K562 (cell line): Measurements from ENCODE around the gene ERGIC1. TPM values are rescaled to one million over a fixed set of nuclear protein-coding genes. Genes with fewer than 3 reads are reported as not detected.

ENCODE experiments used
- ATAC-seq: fragments of 200-7000 bp; cut with Tn5 transposase; 3 replicates; pipeline ENCODE4 v1.9.1; 2020; ENCODE audit warnings: moderate library complexity
- BruUV-seq: library from RNA; stranded (reverse); fragments of 400-500 nt; replicated peaks from 2 replicates; lab custom pipeline; 2021; lab: Mats Ljungman, UMichigan
- CTCF ChIA-PET: fragments of 300-600 bp; formaldehyde crosslinking; extraction: SDS; loops from one replicate; lab custom pipeline; 2021; ENCODE audit warnings: low intra/inter-chr PET ratio; lab: Yijun Ruan, JAX
- POLR2A ChIA-PET: fragments of 300-600, 350-650 bp; sonication (Branson Sonifier 250); formaldehyde crosslinking; extraction: SDS; loops from one replicate; lab custom pipeline; 2021; ENCODE audit warnings: antibody characterized with exemption, inconsistent platforms; lab: Yijun Ruan, JAX
- DNase-seq, 4 experiments: peaks; one replicate each; pipeline versions ENCODE4 v3.0.0 to v3.0.0-alpha.2; 2011 to 2018; ENCODE audit warnings: low spot score in 3 of 4, mixed read lengths in 3 of 4; ENCODE audit errors: extremely low read depth in 1 of 4
- FAIRE-seq: peaks from 2 replicates; lab custom pipeline; 2011; peaks lifted over from hg19 to GRCh38; lab: Jason Lieb, UNC
- H2AFZ ChIP-seq: 2 replicates; pipeline ENCODE4 v1.6.0; 2011; ENCODE audit warnings: low read depth, low read length, control low read depth, inconsistent platforms
- H3K27ac ChIP-seq: fragments of 200-600 bp; 3 replicates; pipeline ENCODE4 v1.8.0; 2011; ENCODE audit warnings: low read depth, mild to moderate bottlenecking, control low read depth, inconsistent platforms, low read length, moderate library complexity, mixed read lengths; ENCODE audit errors: extremely low read depth
- H3K27me3 ChIP-seq, 2 experiments: fragments of 300-600 bp in 1 of 2; 2 replicates in 1 of 2; 3 replicates in 1 of 2; pipeline versions ENCODE4 v1.6.0 to v1.8.0; 2011; ENCODE audit warnings: inconsistent platforms in 2 of 2, low read length in 2 of 2, mild to moderate bottlenecking in 1 of 2, mixed read lengths in 1 of 2, moderate library complexity in 1 of 2; ENCODE audit not compliant: control insufficient read depth in 2 of 2, insufficient read depth in 2 of 2
- H3K36me3 ChIP-seq: fragments of 300-600 bp; 3 replicates; pipeline ENCODE4 v1.8.0; 2011; ENCODE audit warnings: mild to moderate bottlenecking, low read length, inconsistent platforms; ENCODE audit not compliant: control insufficient read depth, insufficient read depth
- H3K4me1 ChIP-seq, 2 experiments: fragments of 200-600 bp in 1 of 2; replicated peaks in 1 of 2; 2 replicates in 1 of 2; 3 replicates in 1 of 2; pipeline versions ENCODE4 v1.5.1 to v1.8.0; 2011; ENCODE audit warnings: inconsistent platforms in 2 of 2, low read length in 2 of 2, mild to moderate bottlenecking in 1 of 2, mixed read lengths in 1 of 2, moderate library complexity in 1 of 2; ENCODE audit not compliant: control insufficient read depth in 2 of 2, insufficient read depth in 2 of 2
- H3K4me2 ChIP-seq: 2 replicates; pipeline ENCODE4 v1.6.1; 2011; ENCODE audit warnings: low read length, control low read depth, inconsistent platforms, mixed read lengths; ENCODE audit not compliant: insufficient read depth
- H3K4me3 ChIP-seq: fragments of 200-600 bp; sonication (generic), shearing (Covaris generic); 2 replicates; pipeline ENCODE4 v1.5.1; 2016; ENCODE audit warnings: control low read depth, inconsistent platforms
- H3K79me2 ChIP-seq: fragments of 200-600 bp; 3 replicates; pipeline ENCODE4 v1.8.0; 2011; ENCODE audit warnings: low read length, inconsistent platforms; ENCODE audit not compliant: control insufficient read depth, insufficient read depth
- H3K9ac ChIP-seq, 2 experiments: 2 replicates each; pipeline versions ENCODE4 v1.6.0 to v1.6.1; 2011; ENCODE audit warnings: low read depth in 2 of 2, low read length in 2 of 2, control low read depth in 1 of 2, inconsistent platforms in 1 of 2, mild to moderate bottlenecking in 1 of 2, mixed read lengths in 1 of 2; ENCODE audit not compliant: insufficient read depth in 1 of 2
- H3K9me1 ChIP-seq: one replicate; pipeline ENCODE4 v1.6.0; 2011; ENCODE audit warnings: inconsistent platforms, mild to moderate bottlenecking, low read length, moderate library complexity; ENCODE audit not compliant: control insufficient read depth, insufficient read depth
- H3K9me3 ChIP-seq: replicated peaks from 2 replicates; pipeline ENCODE4 v1.5.1; 2011; ENCODE audit warnings: low read depth, low read length, inconsistent platforms; ENCODE audit not compliant: control insufficient read depth, insufficient read depth
- H4K20me1 ChIP-seq: replicated peaks from 2 replicates; pipeline ENCODE4 v1.6.1; 2011; ENCODE audit warnings: low read length, inconsistent platforms, mixed read lengths; ENCODE audit not compliant: control insufficient read depth, insufficient read depth
- ASH1L ChIP-seq: fragments of 450-650 bp; IDR thresholded peaks from 2 replicates; pipeline ENCODE4 v1.6.1; 2018; ENCODE audit warnings: borderline replicate concordance, mild to moderate bottlenecking, low read depth; ENCODE audit not compliant: partially characterized antibody
- CBX8 ChIP-seq: fragments of 200-600 bp; sonication (generic); IDR thresholded peaks from 2 replicates; pipeline ENCODE4 v1.6.1; 2012; ENCODE audit warnings: borderline replicate concordance, mixed run types, low read depth, mild to moderate bottlenecking, moderate library complexity, mixed read lengths, low read length, control low read depth, inconsistent platforms; ENCODE audit not compliant: poor library complexity, severe bottlenecking; ENCODE audit errors: extremely low read depth
- CCAR2 ChIP-seq: fragments of 200-400 bp; formaldehyde crosslinking; IDR thresholded peaks from 2 replicates; pipeline ENCODE4 v1.6.1; 2017; ENCODE audit warnings: mild to moderate bottlenecking, low read depth, low read length
- KDM1A ChIP-seq, 2 experiments: fragments of 450-650 bp; IDR thresholded peaks; 2 replicates each; pipeline ENCODE4 v1.6.1; 2016; ENCODE audit warnings: mild to moderate bottlenecking in 2 of 2
- MAFF ChIP-seq: IDR thresholded peaks from 2 replicates; pipeline ENCODE4 v1.6.1; 2012; ENCODE audit warnings: low read length, improper control_type of control experiment
- RBM25 ChIP-seq: fragments of 200-400 bp; formaldehyde crosslinking; IDR thresholded peaks from 2 replicates; pipeline ENCODE4 v1.6.1; 2018; ENCODE audit warnings: low read length, low read depth, moderate library complexity; ENCODE audit not compliant: severe bottlenecking
- SETDB1 ChIP-seq: IDR thresholded peaks from one replicate; pipeline ENCODE4 v1.6.1; 2012; ENCODE audit warnings: low read length, control low read depth, inconsistent platforms
- SMARCC2 ChIP-seq: fragments of 450-650 bp; IDR thresholded peaks from 2 replicates; pipeline ENCODE4 v1.6.1; 2017; ENCODE audit warnings: antibody characterized with exemption, moderate library complexity, mild to moderate bottlenecking, low read depth
- ZBTB8A ChIP-seq: fragments of 450-650 bp; IDR thresholded peaks from 2 replicates; pipeline ENCODE4 v1.6.1; 2018; ENCODE audit warnings: mild to moderate bottlenecking, moderate library complexity; ENCODE audit not compliant: partially characterized antibody
- ZNF212 ChIP-seq: fragments of 450-650 bp; formaldehyde crosslinking; IDR thresholded peaks from 2 replicates; pipeline ENCODE4 v1.4.0; 2020; ENCODE audit warnings: mild to moderate bottlenecking
- ZNF274 ChIP-seq: IDR thresholded peaks from 2 replicates; pipeline ENCODE4 v1.6.1; 2011; ENCODE audit warnings: low read depth, mild to moderate bottlenecking, low read length, moderate library complexity, borderline replicate concordance
- ZNF785 ChIP-seq: fragments of 250-450 bp; sonication (Bioruptor Pico); IDR thresholded peaks from 2 replicates; pipeline ENCODE4 v1.4.0; 2020; ENCODE audit warnings: mild to moderate bottlenecking
- WGBS: fragments of 100-300 bp; shearing (Covaris generic); methylation state at CpG from one replicate; pipeline ENCODE4 v1.1.6; 2016; ENCODE audit warnings: low coverage, mixed read lengths; ENCODE audit not compliant: insufficient coverage; ENCODE audit errors: missing lambda C conversion rate; 5-methylcytosine and 5-hydroxymethylcytosine counted together
- in situ Hi-C: fragments of 300-500 bp; cut with MboI; formaldehyde crosslinking; loops from 4 replicates; pipeline ENCODE4 v1.15.0; 2018; ENCODE audit warnings: inconsistent platforms, mixed read lengths
- intact Hi-C: fragments of 100-400 bp; cut with micrococcal nuclease; formaldehyde crosslinking; loops from 2 replicates; pipeline ENCODE4 v1.14.2; 2022
- polyA plus RNA-seq, 8 experiments: library from polyadenylated mRNA; depleted of rRNA in 4 of 8; stranded (reverse) in 5 of 8; unstranded in 3 of 8; fragments of >200 nt; fragmentation: Nextera tagmentation in 2 of 8; fragmentation: Illumina TruSeq in 1 of 8; extraction: Ambion mirVana in 2 of 8; extraction: Trizol in 1 of 8; gene quantifications; 2 replicates each; pipeline versions ENCODE4 v1.2.1 to v1.2.3, GENCODE V29; 2011 to 2014; ENCODE audit warnings: inconsistent platforms in 1 of 8, missing spikeins in 1 of 8
- total RNA-seq, 7 experiments: library from RNA; depleted of rRNA in 6 of 7; stranded (reverse); fragments of >200 nt in 6 of 7; fragmentation: Illumina TruSeq in 2 of 7; extraction: Trizol in 2 of 7; gene quantifications; 2 replicates each; pipeline versions ENCODE4 v1.2.1 to v1.2.3, GENCODE V29; 2011 to 2021; ENCODE audit warnings: low replicate concordance in 1 of 7
- TF ChIP-seq, protein P1 (sequence below): sonication (generic); formaldehyde crosslinking; IDR thresholded peaks from 2 replicates; pipeline ENCODE4 v1.8.1; 2023; ENCODE audit warnings: mild to moderate bottlenecking, missing genetic modification reagents
- TF ChIP-seq, protein P2 (sequence below): fragments of 250-450 bp; sonication (Bioruptor Pico); IDR thresholded peaks from 2 replicates; pipeline ENCODE4 v1.4.0; 2020; ENCODE audit warnings: mild to moderate bottlenecking, moderate library complexity

Gene ERGIC1
- total and polyA plus RNA-seq, 9 of the 15 experiments (the other 6 are each of a cell fraction or from before 2014, with no cell fraction given): 5.5 to 68.4 (median 36.4) TPM

DNA sequence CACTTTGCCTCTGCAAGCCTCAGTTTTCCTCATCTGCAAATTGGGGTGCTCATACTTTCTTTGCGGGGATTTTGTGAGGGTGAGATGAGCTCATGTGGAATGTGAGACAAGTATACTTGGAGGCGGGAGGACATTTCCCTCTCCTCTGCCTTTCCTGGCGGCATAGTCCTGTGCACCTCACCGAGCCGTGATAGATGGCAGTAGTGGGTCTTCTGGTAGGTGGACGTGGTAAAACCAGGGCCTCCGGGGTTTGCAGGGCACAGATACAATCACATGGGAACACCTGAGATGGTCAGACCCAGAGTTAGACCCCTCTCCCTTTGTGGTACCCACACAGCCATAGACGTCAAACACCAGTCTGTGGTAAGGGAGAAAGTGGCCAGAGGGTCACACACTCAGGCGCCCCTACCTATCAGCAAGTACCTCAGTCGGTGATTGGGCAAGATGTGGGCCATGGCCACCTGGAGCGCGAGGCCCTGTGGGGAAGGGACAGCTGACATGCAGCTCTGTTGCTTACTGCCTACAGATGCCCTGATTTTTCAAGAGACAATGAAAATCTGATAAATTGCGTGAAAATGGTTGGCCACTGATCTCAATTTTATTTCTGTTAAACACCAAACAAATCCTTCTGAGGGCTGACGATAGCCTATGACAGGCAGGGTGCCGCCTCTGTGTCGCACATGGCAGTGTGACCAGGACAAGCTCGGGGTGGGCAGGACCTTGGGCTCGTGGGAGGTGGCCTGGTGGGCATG is 9.9 kb downstream of the ERGIC1 start:
- peaks cover 0 to 6% of the 10 kb centered on the region in 2 experiments; a peak in 2 of 5 replicates for H3K4me1 ChIP-seq
- WGBS: 78% methylated on average over 14 of the region's 18 CpGs
- H3K79me2 ChIP-seq: peaks cover 5% of the 10 kb centered on the region; the same call in 2 of the 3 replicates
- no peaks in the 10 kb centered on the region for H3K27me3 ChIP-seq
- in situ Hi-C loops: no loop called here
- H3K9me1 ChIP-seq: peaks cover 5% of the 10 kb centered on the region
- peaks cover 8% of the 10 kb centered on the region; the same call in 2 of the 3 replicates for H3K36me3 ChIP-seq
- H3K9me3 ChIP-seq: no peaks in the 10 kb centered on the region
- ChIA-PET CTCF (no interaction called here), POLR2A (interaction anchor here (1.0 kb wide), 1 partner anchor 8 kb away, joined by 4 read pairs; no protein-coding TSS in a partner anchor)
- ATAC-seq: no peak
- no peak overlapping the region for H3K4me3 ChIP-seq
- FAIRE-seq: no peak
- H3K4me2 ChIP-seq: no peak overlapping the region
- no TSS peak for BruUV-seq
- intact Hi-C loops: no loop called here
- H3K9ac ChIP-seq: no peak overlapping the region; a peak in 1 of 4 replicates
- TF ChIP-seq ZBTB8A (no peak), MAFF (no peak), KDM1A (IDR thresholded peaks at IDR 0.05) (0 out of 4 replicates have a peak, but pooled peaks of 1 of the 2 experiments have one; percentile 7), ZNF212 (CRISPR knock-in tag) (no peak), CBX8 (no peak), RBM25 (peak; percentile 39), CCAR2 (no peak), ZNF274 (no peak), SMARCC2 (no peak), SETDB1 (no peak), ZNF785 (no peak), ASH1L (no peak)
- TF ChIP-seq, protein P1, sequence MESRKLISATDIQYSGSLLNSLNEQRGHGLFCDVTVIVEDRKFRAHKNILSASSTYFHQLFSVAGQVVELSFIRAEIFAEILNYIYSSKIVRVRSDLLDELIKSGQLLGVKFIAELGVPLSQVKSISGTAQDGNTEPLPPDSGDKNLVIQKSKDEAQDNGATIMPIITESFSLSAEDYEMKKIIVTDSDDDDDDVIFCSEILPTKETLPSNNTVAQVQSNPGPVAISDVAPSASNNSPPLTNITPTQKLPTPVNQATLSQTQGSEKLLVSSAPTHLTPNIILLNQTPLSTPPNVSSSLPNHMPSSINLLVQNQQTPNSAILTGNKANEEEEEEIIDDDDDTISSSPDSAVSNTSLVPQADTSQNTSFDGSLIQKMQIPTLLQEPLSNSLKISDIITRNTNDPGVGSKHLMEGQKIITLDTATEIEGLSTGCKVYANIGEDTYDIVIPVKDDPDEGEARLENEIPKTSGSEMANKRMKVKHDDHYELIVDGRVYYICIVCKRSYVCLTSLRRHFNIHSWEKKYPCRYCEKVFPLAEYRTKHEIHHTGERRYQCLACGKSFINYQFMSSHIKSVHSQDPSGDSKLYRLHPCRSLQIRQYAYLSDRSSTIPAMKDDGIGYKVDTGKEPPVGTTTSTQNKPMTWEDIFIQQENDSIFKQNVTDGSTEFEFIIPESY (CRISPR knock-in tag): peak; percentile 53; the same call in 1 of the 2 replicates
- TF ChIP-seq, protein P2, sequence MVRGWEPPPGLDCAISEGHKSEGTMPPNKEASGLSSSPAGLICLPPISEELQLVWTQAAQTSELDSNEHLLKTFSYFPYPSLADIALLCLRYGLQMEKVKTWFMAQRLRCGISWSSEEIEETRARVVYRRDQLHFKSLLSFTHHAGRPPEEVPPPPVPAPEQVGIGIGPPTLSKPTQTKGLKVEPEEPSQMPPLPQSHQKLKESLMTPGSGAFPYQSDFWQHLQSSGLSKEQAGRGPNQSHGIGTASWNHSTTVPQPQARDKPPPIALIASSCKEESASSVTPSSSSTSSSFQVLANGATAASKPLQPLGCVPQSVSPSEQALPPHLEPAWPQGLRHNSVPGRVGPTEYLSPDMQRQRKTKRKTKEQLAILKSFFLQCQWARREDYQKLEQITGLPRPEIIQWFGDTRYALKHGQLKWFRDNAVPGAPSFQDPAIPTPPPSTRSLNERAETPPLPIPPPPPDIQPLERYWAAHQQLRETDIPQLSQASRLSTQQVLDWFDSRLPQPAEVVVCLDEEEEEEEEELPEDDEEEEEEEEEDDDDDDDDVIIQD (CRISPR knock-in tag): no peak
- no peak overlapping the region for H3K27ac ChIP-seq
- DNase-seq: no peak
- H2AFZ ChIP-seq: no peak overlapping the region
- peaks cover 18% of the 10 kb centered on the region for H4K20me1 ChIP-seq
